Left forelimb (tissue), 1 donor: ENCODE results near the gene APOBR.
"Not testable (repeated sequence)": the region's sequence is repeated elsewhere in the genome, so short reads cannot be mapped to it uniquely, and the experiment has no call there.

Experiments used
- DNase-seq: peaks from one replicate; pipeline ENCODE4 v3.0.0-alpha.2; 2018; ENCODE audit warnings: low spot score

Gene APOBR

GRCh38 chr16:28527100-28527785, 32.8 kb downstream of the APOBR start:
- DNase-seq: not testable (repeated sequence)

- DNase-seq: no peak
These were observed 33.5 kb downstream of the APOBR start for GRCh38 chr16:28527985-28528384.

- no peak for DNase-seq
These were observed 34.0 kb downstream of the APOBR start for GRCh38 chr16:28528463-28528867.

- DNase-seq: no peak
These were observed 34.7 kb downstream of the APOBR start for GRCh38 chr16:28529124-28529523.

GRCh38 chr16:28531777-28532744, 37.6 kb downstream of the APOBR start:
- DNase-seq: no peak

GRCh38 chr16:28532940-28533647, 38.7 kb downstream of the APOBR start:
- no peak for DNase-seq

GRCh38 chr16:28534542-28535373, 40.3 kb downstream of the APOBR start:
- no peak for DNase-seq

- no peak for DNase-seq
These were observed 42.6 kb downstream of the APOBR start for GRCh38 chr16:28537076-28537475.

- DNase-seq: no peak
These were observed 43.7 kb downstream of the APOBR start for GRCh38 chr16:28537964-28538732.

- peak; percentile 91 for DNase-seq
These were observed 44.5 kb downstream of the APOBR start, which contains the start of gene NUPR1 for GRCh38 chr16:28538733-28539596. NUPR1 (minus strand) TSS chr16:28538974; CDS start chr16:28538907, 67 bp downstream.

- no peak for DNase-seq
These were observed 45.9 kb downstream of the APOBR start for GRCh38 chr16:28540346-28540745.

GRCh38 chr16:28542646-28543045, 48.2 kb downstream of the APOBR start:
- no peak for DNase-seq

GRCh38 chr16:28543072-28543471, 48.6 kb downstream of the APOBR start:
- no peak for DNase-seq

- DNase-seq: no peak
These were observed 50.6 kb downstream of the APOBR start for GRCh38 chr16:28544998-28545397.

GRCh38 chr16:28545964-28546363, 51.5 kb downstream of the APOBR start:
- not testable (repeated sequence) for DNase-seq

GRCh38 chr16:28546626-28547025, 52.2 kb downstream of the APOBR start:
- DNase-seq: no peak

- no peak for DNase-seq
These were observed 53.9 kb downstream of the APOBR start for GRCh38 chr16:28548306-28548802.
